Dedifferentiated amniotic fluid mesenchymal stem cell (primary cell): ENCODE data around the gene FAM53B.

Source experiments
- DNase-seq: peaks from one replicate; pipeline ENCODE4 v3.0.0-alpha.2; 2016; ENCODE audit errors: extremely low spot score

The FAM53B gene

GRCh38 chr10:124663228-124663627 is 81.0 kb downstream of the FAM53B start:
- no peak for DNase-seq

GRCh38 chr10:124661660-124662180 is 82.5 kb downstream of the FAM53B start:
- DNase-seq: no peak

DNA sequence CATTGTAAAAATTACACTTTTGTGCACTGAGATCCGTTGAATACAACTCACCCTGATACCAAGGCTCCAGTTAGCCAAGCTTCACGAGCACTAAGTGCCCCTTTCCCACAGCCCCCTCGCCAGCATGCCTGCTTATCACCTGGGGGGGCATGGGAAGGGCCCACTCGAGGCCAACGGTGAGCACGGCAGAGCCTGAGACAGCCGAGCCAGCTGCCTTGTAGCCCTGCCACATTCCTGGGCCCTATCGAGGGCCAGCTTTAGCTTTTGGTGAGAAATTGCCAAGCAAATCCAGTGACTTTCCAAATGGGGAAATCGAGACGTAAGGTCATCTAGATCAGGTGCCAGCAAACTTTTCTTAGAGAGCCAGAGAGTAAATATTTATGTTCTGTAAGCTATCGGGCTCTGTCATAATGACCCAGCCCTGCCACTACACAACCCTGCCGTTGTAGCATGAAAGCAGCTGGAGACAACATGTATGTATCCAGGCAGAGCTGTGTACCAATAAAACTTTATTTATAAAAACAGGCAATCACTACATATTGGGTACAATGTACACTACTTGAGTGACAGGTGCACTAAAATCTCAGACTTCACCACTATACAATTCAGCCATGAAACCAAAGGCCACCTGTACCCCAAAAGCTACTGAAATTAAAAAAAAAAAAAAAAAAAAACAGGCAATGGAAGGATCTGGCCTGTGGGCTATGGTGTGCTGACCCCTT is 83.6 kb downstream of the FAM53B start:
- DNase-seq: no peak

- no peak for DNase-seq
Measured at GRCh38 chr10:124659380-124659779, 84.8 kb downstream of the FAM53B start.

DNA sequence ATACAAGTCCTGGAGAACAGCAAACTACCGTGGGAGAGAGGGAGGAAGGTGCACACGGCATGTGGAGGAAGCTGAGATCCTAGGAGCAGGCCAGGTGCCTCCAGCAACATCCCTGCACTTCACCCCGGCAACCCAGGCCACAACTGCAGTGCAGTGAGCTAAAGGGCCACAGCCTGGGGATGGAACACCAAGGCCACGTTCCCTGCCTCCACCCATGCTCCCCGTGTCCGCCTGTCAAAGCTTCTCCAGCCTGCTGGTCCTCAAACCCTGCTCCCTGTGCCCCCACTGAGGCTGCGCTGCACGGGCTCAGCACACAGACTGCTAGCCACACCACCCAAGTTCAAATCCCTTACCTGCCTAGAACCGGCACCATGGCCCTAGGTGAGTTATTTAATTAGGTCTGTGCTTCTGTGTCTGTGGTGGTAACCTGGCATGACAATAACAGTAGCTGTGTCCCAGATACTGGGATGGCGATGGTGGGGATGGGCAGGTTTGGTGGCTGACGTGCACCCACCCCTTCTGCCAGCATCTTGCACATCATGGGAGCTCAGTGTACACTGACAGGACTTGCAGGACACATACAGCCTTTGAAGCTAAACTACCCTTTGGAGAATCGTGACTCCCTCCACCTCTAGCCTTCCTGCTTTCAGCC is 85.5 kb downstream of the FAM53B start:
- DNase-seq: no peak

- DNase-seq: no peak
Measured at GRCh38 chr10:124657806-124658205, 86.4 kb downstream of the FAM53B start.

GRCh38 chr10:124656541-124656940 is 87.6 kb downstream of the FAM53B start:
- DNase-seq: no peak

DNA sequence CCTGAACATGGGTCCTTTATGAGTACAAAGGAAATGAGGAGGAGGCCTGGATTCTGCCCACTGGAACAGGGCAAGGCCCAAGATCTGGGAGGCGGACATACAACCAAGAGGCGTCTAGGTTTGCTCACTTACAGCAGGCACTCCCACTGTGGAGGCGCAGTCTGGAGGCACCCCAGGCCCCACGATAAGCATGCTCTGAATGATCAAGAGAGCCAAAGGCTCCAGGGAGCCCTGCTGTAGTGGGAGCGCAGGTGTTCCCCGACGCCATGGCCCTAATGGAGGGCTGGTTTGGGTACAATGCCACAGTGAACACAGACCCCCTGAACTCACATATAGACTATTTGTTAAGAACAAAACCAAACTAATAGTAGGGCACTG is 88.1 kb downstream of the FAM53B start:
- no peak for DNase-seq

DNA sequence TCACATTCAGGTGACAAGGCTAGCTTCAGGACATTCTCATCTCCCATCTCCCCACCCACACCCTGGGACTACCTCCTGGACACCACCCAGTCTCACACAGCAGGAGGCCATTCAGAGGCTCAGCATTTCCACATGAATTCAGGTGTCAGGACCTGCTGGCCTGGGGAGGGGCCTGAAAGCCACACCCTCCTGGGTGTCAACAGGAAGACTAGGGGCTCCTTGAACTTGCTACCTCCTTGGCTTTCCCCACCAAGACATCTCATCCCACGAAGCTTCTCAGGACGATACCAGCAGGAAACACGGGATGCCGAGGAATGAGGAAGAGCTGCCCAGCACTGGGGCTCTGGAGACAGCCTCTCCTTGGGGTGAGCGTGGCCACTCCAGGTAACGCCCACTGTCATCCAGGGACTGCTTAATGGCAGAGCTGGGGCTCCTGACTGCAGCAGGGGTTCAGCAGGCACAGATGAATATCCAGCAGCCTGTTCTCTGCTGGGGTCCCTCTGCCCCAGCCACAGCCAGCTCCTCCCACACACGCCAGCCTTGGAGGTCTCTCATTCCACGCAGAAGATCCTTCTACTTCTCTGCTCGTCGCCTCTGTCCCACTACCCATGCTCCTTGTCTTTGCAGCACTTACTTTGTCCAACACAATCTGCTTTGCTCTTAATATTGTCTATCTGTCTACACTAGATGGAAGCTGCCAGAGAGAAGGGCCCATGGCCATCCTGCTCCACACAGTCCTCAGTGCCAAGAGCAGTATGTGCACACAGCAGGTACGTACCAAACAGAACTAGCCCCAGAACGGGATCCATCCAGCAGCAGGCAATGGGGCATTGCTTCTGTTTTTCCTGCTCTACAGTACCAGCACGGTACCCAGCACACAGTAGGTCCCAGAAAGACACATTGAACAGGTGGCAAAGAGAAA is 88.7 kb downstream of the FAM53B start:
- DNase-seq: no peak

DNA sequence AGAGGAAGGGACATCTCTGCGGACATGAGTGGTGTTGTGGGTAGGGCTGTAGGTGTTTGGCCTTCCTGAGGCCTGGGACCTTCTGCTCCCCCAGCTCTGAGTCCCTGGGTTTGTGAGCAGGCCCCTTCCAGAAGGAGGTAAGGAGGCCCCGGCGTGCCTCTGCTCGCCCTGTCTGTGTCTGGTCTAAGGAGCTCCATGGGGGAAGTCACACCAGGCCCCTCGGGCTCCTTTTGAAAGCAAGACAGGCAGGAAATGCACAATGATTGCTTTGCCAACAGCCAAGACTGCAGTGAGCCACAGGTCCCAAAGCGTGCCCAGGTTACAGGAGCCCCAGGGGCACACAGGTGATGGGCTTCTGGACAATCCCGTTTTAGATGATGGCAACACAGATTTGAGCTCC is 89.5 kb downstream of the FAM53B start:
- no peak for DNase-seq

- no peak for DNase-seq
Measured at GRCh38 chr10:124653811-124654651, 90.1 kb downstream of the FAM53B start.

DNA sequence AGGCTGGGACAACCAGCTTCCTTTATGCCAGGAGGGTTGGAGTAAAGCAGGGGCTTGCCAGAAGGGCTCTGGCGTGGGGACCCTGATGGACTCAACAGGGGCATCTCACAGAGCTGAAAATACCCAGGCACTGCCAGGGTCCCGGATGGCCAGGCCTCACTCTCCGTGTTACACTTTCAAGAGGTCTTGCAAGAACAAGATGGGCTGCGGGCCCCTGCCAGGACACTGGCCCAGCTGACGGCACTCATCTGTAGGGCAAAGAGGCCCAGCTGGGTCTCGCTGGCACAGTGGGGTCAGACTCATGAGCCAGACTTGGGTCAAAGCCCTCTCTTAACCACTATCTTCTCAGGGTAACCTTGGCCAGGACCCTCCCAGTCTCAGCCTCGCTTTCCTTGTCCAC is 90.9 kb downstream of the FAM53B start:
- no peak for DNase-seq

- DNase-seq: no peak
Measured at GRCh38 chr10:124652701-124653100, 91.5 kb downstream of the FAM53B start.

DNA sequence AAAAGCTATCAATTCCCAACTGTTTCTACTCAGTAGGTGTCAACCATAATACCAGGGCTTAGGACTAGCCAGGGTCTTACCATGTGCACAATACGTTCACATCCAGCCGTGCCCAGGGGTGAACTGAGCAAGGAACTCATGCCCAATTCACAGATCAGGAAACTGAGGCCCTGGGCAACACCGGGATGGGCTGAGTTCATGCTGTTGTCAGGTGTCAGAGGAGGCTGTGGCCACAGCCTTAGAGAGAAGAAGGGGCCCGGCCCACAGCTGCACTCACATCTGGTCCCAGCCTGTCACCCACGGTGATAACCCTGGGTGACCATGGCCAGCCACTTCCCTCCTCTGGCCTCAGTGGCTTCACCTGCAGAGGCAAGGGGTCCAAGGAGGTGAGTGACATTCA is 92.0 kb downstream of the FAM53B start:
- no peak for DNase-seq

- DNase-seq: no peak
Measured at GRCh38 chr10:124651402-124651891, 92.7 kb downstream of the FAM53B start.

DNA sequence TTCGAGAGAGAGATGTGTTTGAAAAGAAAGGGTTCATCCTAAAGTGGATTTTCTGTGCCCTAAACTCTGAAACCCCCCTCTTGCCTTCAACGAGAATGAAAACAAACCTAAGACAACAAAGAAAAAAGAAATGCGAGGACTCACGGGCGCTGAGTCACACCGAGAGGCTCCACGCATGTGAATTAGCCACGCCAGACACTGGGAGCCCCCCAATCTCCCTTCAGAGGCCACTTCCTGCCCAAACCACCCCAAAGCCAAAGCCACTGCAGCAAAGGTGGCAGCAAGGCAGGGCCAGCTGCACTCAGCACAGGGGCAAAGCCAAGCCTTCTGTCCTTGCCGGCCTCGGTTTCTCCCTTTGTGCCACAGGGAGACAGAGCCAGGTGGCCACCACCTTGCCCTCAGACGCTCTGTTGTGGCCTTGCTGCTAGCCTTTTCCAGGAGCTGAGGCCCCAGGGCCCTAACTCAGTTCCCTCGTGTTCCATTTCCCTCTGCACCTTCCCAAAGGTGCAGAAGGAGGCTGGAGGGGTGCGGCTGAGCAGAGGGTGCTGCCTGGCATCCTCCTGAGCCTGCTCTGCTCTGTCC is 93.3 kb downstream of the FAM53B start:
- no peak for DNase-seq

- DNase-seq: no peak
Measured at GRCh38 chr10:124650263-124650662, 93.9 kb downstream of the FAM53B start.

GRCh38 chr10:124649214-124649613 is 95.0 kb downstream of the FAM53B start:
- no peak for DNase-seq

DNA sequence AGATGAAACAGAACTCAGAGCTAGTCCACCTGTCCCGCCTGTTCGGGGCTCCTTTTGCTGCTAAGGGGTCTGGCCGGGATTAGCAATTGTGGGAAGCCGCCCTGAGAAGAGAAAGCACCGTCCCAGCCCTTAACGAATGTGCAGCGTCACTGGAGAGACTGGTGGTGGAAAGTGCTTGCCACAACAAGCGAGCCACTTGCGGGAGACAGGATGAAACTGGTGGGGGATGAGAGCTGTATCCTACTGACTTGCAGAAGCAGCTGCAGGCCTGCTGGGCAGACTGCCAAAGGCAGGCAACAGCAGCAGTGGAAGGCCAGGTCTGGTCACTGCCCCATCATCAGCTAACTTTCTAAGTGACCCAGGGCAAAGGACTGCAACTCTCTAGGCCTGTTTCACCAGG is 95.4 kb downstream of the FAM53B start:
- peak; percentile 16 for DNase-seq

DNA sequence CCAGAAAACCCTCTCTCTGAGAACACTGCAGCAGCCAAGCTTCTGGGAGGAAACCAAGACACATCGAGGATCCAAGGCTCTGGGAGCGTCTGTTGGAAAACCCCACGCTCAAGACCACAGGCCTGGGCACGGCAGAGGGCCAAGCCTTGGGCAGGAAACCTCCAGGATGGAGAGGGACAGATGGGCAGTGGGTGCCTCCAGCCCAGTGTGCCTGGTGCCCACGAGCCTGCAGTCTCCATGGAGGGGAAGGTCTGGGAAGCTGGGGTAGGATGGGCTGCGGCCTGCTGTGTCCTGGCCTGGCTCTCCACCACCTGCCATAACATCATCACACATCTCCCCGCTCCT is 96.1 kb downstream of the FAM53B start:
- DNase-seq: no peak
